Cortex of kidney (tissue), 1 donor: Measurements from ENCODE around the gene MISP3.

Experiments
- DNase-seq: peaks from one replicate; lab custom pipeline; 2025; lab: John Stamatoyannopoulos, UW

Gene MISP3

DNA sequence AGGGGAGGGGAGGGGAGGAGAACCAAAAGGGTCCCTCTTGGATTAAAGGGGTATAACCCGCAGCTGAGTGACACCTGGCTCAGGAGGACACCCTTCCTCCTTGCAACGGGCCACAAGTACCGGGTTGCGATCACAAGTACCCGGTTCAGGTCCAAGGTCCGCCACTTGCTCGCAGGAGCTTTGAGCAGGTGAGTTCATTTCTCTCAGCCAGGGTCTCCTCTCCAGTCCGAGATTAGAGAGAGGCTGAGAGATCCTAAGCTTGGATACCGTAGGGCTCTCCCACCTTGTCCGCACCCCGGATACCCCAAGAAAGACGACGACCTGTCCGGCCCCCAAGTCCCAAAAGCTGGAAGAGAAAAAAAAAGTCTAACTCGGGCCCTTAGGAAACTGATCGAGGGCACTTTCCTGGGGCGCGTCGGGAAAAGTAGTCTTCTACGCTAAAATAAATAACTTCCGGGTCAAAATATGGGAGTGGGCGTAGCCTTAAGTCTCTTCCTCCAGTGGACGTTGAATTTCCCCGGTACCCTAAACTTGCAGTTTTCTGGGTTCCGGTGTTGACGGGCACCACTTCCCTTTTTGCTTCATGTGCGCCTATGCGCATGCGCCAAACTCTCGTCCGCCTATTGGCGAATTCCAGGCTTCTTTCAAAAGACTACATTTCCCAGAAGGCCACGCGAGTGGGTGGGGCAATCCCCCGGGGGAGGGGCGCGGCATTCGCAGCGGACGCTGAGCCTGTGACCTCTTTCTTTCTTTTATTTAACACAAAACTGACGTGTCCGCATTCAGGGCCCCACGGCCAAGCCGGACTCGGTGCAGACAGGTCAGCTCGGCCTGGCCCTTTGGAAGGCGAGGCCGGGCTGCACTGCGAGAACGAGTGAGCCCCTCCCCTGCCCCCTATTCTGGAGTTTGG is 8.6 kb downstream of the MISP3 start:
- no peak for DNase-seq

DNA sequence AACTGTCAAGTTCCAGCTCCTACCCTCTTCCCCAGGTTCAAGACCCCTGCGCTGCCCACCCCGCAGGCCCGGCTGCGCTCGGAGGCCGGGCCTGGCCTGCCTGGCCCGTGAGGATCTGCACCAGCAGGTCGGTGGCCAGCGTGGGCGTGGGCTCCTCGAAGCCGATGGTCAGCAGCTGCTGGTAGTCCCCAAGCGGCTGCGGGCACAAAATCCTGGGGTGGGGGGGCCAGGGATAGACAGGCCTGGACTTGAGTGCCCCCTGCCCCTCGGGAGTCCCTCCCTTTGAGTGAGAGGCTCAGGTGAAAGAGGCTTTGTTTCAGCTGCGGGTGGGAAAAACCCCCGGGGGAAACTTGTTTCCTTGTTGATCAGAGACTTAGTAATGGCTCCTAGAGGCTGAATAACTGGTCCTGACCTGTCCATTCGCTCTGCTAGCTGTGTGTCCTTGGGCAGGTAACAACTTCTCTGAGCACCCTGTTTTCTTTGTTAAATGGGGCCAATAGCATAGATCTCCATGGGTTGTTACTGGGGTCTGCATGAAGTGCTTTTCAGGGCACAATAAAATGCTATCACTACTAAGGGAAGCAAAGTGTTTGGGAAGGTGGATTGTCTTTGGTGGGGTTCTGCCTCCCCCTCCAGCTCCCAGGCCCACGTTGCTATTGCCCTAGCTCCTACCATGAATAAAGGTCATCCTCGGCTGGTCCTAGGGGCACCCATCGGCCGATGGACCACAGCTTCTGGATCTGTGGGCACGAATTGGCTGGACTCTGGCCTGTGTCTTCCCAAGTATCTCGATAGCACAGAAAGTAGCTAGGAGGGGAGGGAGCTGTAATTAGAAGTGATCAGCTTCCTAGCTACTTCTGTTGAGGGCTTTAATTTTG is 9.4 kb downstream of the MISP3 start:
- no peak for DNase-seq

DNA sequence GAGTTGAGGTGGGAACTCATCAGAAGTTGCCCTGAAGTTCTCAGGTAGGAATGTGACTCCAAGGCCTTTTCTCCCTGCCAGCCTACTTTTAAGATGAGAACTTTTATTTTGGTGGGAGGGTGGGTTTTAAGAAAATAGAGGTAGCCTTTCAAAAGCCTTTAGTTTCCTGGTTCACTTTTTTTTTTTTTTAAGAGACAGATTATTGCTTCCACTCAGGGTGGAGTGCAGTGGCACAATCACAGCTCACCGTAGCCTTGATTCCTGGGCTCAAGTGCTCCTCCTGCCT is 10.0 kb downstream of the MISP3 start:
- DNase-seq, result no peak

- no peak for DNase-seq
These were observed 12.9 kb downstream of the MISP3 start, which contains the start of gene C19orf67 for GRCh38 chr19:14085309-14085995. TSS of gene C19orf67 (minus strand) at chr19:14085783. CDS start at chr19:14085627, 156 bp downstream.

GRCh38 chr19:14086098-14086497 is 13.5 kb downstream of the MISP3 start:
- DNase-seq, result no peak

DNA sequence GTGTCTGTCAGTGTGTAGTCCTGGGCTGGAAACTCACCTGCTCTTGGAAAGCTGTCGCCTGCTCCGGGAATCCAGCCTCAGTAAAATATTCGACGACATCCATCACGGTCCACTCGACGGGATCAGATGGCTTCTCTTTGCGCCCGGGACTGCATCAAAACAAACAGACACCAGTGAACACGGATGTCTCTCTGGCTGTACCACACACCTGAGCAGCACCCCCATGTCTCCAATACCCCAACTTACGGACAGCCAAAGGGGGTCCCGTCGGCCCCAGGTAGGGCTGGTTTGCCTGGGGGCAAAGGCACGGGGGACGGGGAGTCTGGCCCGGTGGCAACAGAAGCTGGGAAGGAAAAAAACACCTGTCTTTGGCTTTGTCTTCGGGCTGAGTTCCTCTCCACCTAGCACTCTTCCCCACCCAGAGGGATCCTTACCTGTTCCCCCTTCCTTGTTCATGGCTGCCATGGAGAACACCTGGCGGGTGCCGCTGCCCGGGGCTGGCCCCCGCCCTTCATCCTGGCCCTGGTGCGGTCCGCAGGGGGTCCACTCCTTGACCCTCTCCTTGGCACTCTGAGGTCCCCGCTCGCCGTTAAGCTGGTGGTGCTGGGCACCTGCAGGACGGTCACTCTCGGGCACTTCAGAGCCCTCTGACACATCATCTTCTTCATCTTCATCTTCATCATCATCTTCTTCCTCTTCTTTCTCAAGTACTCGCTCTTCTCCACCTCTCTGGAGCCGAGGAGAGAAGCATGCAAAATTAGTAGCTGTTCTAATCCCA is 16.2 kb downstream of the MISP3 start:
- DNase-seq, result no peak

DNA sequence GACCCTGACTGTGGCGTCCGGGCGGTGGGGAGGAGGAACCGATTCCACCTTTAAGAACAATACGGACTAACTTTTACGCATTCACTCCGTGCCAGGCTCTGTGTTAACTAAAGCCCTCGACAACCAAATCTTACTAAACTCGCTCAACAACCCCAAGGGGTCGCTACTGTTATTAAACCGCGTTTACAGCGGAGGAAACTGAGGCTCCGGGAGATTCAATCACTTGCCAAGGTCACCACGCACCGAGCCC is 16.8 kb downstream of the MISP3 start:
- DNase-seq, result no peak

- DNase-seq, result no peak
These were observed 17.3 kb downstream of the MISP3 start for GRCh38 chr19:14089662-14090508.

DNA sequence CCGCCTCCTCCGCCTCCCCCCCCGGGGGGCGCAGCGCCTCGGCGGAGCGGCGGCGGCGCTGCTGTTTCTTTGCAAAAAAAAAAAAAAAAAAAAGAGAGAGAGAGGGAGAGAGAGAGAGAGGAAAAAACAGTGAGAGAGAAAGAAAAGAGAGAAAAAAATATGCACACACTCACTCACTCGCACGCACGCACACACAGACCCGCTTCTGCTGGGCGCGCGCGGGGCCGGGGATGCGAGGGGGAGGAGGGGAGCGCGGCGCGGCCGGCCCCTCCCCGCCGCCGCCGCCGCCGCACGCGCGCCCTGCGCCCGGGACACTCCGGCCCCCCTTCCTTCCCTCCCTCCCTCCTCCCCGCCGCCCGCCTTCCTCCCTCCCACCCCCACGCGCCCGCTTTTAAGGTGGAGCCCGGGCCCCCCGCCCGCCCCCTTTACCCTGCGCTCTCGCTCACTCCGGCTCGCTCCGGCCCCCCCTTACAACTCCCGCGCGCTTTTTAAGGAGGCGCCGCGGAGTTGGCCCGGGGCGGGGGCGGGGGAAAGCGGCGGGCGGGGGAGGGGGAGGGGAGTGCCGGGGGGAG is 18.0 kb downstream of the MISP3 start, which contains the start of gene SAMD1:
SAMD1 (minus strand) TSS at position 243 of the 572 bp plus-strand sequence.
- no peak for DNase-seq

- DNase-seq, result no peak
These were observed 18.7 kb downstream of the MISP3 start for GRCh38 chr19:14091081-14091812.

DNA sequence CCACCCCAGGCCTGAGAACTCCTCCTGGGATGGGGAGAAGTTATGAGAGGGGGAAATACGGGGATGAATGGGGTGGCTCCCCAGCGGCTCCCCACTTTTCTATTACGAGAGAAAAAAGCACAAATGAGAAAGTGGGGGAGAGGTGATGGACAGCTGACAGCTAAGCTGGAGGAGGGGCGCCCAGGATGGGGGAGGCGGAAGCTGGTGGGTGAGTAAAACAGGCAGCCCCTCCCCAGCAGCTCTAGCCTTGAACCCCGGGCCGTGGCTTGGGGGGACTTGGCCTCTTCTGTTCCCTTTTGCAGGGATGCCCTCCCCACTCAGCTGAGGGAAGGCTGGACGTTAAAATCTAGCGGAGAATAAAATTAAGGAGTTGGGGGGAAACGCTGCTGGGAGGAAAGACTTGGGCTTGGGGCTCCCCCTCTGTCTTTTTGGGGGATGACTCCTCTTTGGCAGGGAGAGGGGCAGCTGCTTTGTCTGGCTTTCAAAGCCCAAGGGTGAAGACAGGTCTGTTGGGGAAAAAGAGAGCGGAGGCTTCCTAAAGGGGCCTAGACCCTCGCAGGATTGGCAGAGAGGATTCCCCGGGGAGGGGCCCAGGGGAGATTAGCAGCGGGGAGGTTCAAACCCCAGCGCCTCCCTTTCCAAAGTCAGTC is 19.4 kb downstream of the MISP3 start:
- DNase-seq, result no peak

GRCh38 chr19:14093117-14093823 is 20.7 kb downstream of the MISP3 start:
- DNase-seq, result no peak

DNA sequence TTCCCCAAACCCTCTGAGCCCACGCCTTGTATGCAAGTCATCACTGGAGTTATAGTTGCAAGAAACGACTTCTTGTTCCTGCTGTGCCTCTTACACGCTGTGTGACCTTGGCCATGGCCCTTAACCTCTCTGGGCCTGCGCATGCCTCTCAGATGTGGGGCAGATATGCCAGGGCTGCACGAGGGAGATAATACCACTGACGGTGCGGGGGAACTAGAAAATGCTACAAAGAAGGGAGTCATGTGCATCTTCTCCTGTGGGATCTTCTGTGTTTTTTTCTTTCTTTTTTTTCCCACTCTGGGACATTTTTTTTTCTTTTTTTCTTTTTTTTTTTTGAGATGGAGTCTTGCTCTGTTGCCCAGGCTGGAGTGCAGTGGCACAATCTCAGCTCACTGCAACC is 22.3 kb downstream of the MISP3 start:
- no peak for DNase-seq

- DNase-seq, result no peak
These were observed 23.8 kb downstream of the MISP3 start for GRCh38 chr19:14096272-14096992.

GRCh38 chr19:14097532-14098151 is 25.1 kb downstream of the MISP3 start:
- no peak for DNase-seq

DNA sequence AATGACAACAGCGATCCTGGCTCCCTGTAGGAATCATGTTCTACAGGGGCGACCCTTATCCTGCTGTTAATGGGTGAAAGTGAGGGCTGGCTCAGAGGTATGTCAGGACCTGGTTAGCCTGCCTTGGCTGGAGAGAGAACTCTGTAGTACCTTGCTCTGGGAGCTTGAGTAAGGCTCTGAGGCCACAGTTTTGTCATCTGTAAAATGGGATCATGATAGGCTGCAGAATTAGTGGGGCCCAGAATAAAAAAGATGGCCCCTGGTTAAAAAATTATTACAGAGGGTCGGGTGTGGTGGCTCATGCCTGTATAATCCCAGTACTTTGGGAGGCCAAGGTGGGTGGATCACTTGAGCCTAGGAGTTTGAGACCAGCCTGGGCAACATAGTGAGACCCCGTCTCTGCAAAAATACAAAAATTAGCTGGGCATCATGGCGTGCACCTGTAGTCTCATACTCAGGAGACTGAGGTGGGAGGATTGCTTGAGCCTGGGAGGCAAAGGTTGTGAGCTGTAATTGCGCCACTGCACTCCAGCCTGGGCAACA is 28.5 kb downstream of the MISP3 start:
- DNase-seq, result no peak

- DNase-seq, result no peak
These were observed 29.6 kb downstream of the MISP3 start for GRCh38 chr19:14102102-14102696.
